Bronchial epithelial cell (primary cell): ENCODE measurements around the gene SYNPR. TPM values are rescaled to one million over a fixed set of nuclear protein-coding genes. Genes with fewer than 3 reads are reported as not detected.
A peak's percentile ranks its signal among the peaks of the same experiment; 100 is the strongest.

Source experiments
- DNase-seq: peaks from one replicate; pipeline ENCODE4 v3.0.0-alpha.2; 2010; ENCODE audit warnings: low read depth
- FAIRE-seq: peaks from 2 replicates; lab custom pipeline; 2011; peaks lifted over from hg19 to GRCh38; lab: Jason Lieb, UNC
- H3K27me3 ChIP-seq: 2 replicates; pipeline ENCODE4 v1.5.1; 2011; ENCODE audit warnings: low read length; ENCODE audit not compliant: control insufficient read depth, insufficient read depth
- H3K36me3 ChIP-seq: 2 replicates; pipeline ENCODE4 v1.5.1; 2011; ENCODE audit warnings: low read length; ENCODE audit not compliant: control insufficient read depth, insufficient read depth
- H3K4me3 ChIP-seq: 2 replicates; pipeline ENCODE4 v1.5.1; 2011; ENCODE audit warnings: mild to moderate bottlenecking, low read depth, low read length, control low read depth
- CTCF ChIP-seq: IDR thresholded peaks from 2 replicates; pipeline ENCODE4 v1.5.1; 2011; ENCODE audit warnings: mild to moderate bottlenecking, moderate library complexity, low read length, control low read depth, inconsistent platforms; ENCODE audit not compliant: insufficient read depth, severe bottlenecking
- total RNA-seq: library from RNA; depleted of rRNA; stranded (reverse); fragments of >200 nt; gene quantifications from 2 replicates; pipeline ENCODE4 v1.2.1, GENCODE V29; 2014

SYNPR gene
- total RNA-seq, 1 donor from 2014 or later, result not detected

GRCh38 chr3:63384382-63384781 lies 106.3 kb downstream of the SYNPR start:
- no peaks in the 10 kb centered on the region for H3K36me3 ChIP-seq
- no peak for TF ChIP-seq CTCF
- no peak for FAIRE-seq

GRCh38 chr3:63385629-63386028 lies 107.5 kb downstream of the SYNPR start:
- DNase-seq (no peak), FAIRE-seq (no peak)
- peaks cover 3% of the 10 kb centered on the region for H3K27me3 ChIP-seq
- TF ChIP-seq CTCF, result no peak
- H3K4me3 ChIP-seq, result no peak overlapping the region
- no peaks in the 10 kb centered on the region for H3K36me3 ChIP-seq

More at GRCh38 chr3:63384382-63384781, 106.3 kb downstream of the SYNPR start:
- no peak for DNase-seq
- H3K4me3 ChIP-seq, result no peak overlapping the region
- H3K27me3 ChIP-seq, result peaks cover 2% of the 10 kb centered on the region

GRCh38 chr3:63386568-63386967 lies 108.5 kb downstream of the SYNPR start:
- Histone ChIP-seq H3K36me3 (no peaks in the 10 kb centered on the region), H3K27me3 (peaks cover 3% of the 10 kb centered on the region), H3K4me3 (no peak overlapping the region)
- DNase-seq (no peak), FAIRE-seq (peak; percentile 47)
- no peak for TF ChIP-seq CTCF

- peak; percentile 34 for DNase-seq
- Histone ChIP-seq H3K4me3 (no peak overlapping the region), H3K36me3 (no peaks in the 10 kb centered on the region), H3K27me3 (peaks cover 3% of the 10 kb centered on the region)
- no peak for FAIRE-seq
- TF ChIP-seq CTCF, result no peak
Measured at GRCh38 chr3:63387568-63387967, 109.5 kb downstream of the SYNPR start.

GRCh38 chr3:63390710-63391230 lies 112.7 kb downstream of the SYNPR start:
- Histone ChIP-seq H3K27me3 (peaks cover 3% of the 10 kb centered on the region), H3K36me3 (no peaks in the 10 kb centered on the region), H3K4me3 (no peak overlapping the region)
- FAIRE-seq, result no peak
- no peak for TF ChIP-seq CTCF
- DNase-seq, result peak; percentile 79

- DNase-seq (no peak), FAIRE-seq (no peak)
- no peaks in the 10 kb centered on the region for H3K36me3 ChIP-seq
- TF ChIP-seq CTCF, result no peak
- H3K27me3 ChIP-seq, result no peaks in the 10 kb centered on the region
- H3K4me3 ChIP-seq, result no peak overlapping the region
Measured at GRCh38 chr3:63395960-63396359, 117.9 kb downstream of the SYNPR start.
